Measurements from ENCODE around the gene ACOT9. TPM values are rescaled to one million over a fixed set of nuclear protein-coding genes. Genes with fewer than 3 reads are reported as not detected.
"Not testable (repeated sequence)": the region's sequence is repeated elsewhere in the genome, so short reads cannot be mapped to it uniquely, and the experiment has no call there.

The ACOT9 gene
- total RNA-seq, 4 donors from 2014 or later, result 11.1 to 29.7 (median 19.3) TPM

DNA sequence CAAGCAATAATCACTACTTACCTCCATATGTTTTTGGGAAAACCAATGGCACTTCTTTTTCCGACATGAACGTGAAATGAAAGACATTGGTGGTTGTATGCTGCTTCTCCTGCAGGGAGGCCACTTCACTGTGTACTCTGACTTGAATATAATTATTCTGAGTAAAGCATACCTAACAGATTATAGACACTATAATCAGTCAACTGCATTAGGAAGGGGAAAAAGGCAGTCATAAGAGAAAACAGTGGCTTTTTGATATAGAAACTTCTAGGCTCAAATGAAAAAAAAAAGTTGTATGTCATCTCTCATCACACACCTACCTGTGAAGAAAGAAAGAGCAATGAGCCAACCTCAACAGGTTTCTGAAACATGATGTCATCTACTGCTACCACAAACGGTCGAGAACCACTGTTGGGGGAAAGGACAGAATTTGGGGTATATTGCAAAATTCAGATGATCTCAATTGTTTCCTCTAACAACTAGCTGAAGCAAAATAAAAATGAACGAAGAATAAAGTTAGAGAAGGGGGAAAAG, 38.3 kb downstream of the ACOT9 start:
- WGBS, 2 donors, result 81 to 92% methylated on average over 5 of the region's 5 CpGs
- intact Hi-C loops (cut with DNase I; ENCODE audit: low total_unique reads), result no loop called here
- no peak overlapping the region for H3K4me3 ChIP-seq (ENCODE audit: low read depth, poor library complexity, severe bottlenecking)
- no peak for DNase-seq (ENCODE audit: low spot score in 2 of 2)
- no peak for TF ChIP-seq POLR2A (IDR thresholded peaks at IDR 0.05)
- TF ChIP-seq, protein P1, sequence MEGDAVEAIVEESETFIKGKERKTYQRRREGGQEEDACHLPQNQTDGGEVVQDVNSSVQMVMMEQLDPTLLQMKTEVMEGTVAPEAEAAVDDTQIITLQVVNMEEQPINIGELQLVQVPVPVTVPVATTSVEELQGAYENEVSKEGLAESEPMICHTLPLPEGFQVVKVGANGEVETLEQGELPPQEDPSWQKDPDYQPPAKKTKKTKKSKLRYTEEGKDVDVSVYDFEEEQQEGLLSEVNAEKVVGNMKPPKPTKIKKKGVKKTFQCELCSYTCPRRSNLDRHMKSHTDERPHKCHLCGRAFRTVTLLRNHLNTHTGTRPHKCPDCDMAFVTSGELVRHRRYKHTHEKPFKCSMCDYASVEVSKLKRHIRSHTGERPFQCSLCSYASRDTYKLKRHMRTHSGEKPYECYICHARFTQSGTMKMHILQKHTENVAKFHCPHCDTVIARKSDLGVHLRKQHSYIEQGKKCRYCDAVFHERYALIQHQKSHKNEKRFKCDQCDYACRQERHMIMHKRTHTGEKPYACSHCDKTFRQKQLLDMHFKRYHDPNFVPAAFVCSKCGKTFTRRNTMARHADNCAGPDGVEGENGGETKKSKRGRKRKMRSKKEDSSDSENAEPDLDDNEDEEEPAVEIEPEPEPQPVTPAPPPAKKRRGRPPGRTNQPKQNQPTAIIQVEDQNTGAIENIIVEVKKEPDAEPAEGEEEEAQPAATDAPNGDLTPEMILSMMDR (IDR thresholded peaks at IDR 0.05), result no peak

- TF ChIP-seq, protein P1 (IDR thresholded peaks at IDR 0.05), result no peak
- TF ChIP-seq POLR2A (IDR thresholded peaks at IDR 0.05), result no peak
- no peak overlapping the region for H3K4me3 ChIP-seq (ENCODE audit: low read depth, poor library complexity, severe bottlenecking)
- 71 to 78% methylated on average over 16 of the region's 16 CpGs for WGBS, 2 donors
- DNase-seq (ENCODE audit: low spot score in 2 of 2), result peak in 1 of 2 donors; percentile 15
- intact Hi-C loops (cut with DNase I; ENCODE audit: low total_unique reads), result no loop called here
Observed at GRCh38 chrX:23699636-23700194, 43.4 kb downstream of the ACOT9 start.

DNA sequence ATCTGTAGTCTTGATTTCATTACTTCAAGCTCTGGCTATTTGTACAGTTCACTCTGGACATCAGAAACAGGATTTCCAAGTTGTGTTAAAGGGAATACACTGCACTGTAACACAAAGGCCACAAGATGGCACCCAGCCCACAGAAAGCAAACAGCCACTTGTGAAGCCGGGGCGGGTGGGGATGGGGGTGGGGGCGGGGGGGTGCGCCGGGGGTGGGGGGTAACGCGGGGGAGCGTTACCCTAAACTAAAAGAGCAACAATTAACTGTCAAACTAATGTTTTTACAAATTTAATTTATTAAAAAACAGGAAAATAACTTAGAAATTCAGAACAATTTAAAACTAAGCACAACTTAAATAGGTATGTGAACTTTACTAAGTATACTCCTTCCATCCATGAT, 48.5 kb downstream of the ACOT9 start:
- 2 to 7% methylated on average over 5 to 8 of the region's 8 CpGs for WGBS, 2 donors
- DNase-seq (ENCODE audit: low spot score in 2 of 2), result peak; percentile 19 to 89
- intact Hi-C loops (cut with DNase I; ENCODE audit: low total_unique reads), result loop anchor here (5.0 kb wide), 1 partner anchor 208 kb away; no protein-coding TSS in a partner anchor
- H3K4me3 ChIP-seq (ENCODE audit: low read depth, poor library complexity, severe bottlenecking), result no peak overlapping the region
- TF ChIP-seq POLR2A (IDR thresholded peaks at IDR 0.05), result no peak
- TF ChIP-seq, protein P1 (IDR thresholded peaks at IDR 0.05), result no peak

DNA sequence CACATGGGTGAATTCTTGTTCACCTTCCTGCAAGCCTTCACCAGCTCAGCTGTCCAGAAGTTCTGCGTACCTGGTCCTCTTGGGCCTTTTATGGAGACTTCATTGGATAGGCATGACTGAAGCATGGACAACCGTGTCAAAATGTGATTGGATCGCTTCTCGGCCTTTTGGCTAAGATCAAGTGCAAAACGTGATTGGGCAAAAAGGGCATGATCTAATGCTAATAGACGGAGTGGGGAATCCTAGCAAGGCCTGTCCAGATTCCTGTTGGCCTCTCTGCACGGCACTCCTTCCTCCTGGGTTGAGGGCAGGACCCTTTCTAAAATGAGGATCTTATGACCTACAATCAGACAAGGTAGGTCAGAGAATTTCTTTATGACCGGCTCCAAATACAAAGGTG, 50.9 kb downstream of the ACOT9 start:
- DNase-seq (ENCODE audit: low spot score in 2 of 2), result no peak
- TF ChIP-seq POLR2A (IDR thresholded peaks at IDR 0.05), result no peak
- TF ChIP-seq, protein P1 (IDR thresholded peaks at IDR 0.05), result no peak
- WGBS, 2 donors, result 70 to 88% methylated on average over 8 of the region's 8 CpGs
- no peak overlapping the region for H3K4me3 ChIP-seq (ENCODE audit: low read depth, poor library complexity, severe bottlenecking)
- intact Hi-C loops (cut with DNase I; ENCODE audit: low total_unique reads), result loop anchor here (5.0 kb wide), 1 partner anchor 210 kb away; no protein-coding TSS in a partner anchor

GRCh38 chrX:23676486-23676885, 66.6 kb downstream of the ACOT9 start:
- H3K4me3 ChIP-seq (ENCODE audit: low read depth, poor library complexity, severe bottlenecking); intact Hi-C loops (cut with DNase I; ENCODE audit: low total_unique reads); DNase-seq (ENCODE audit: low spot score in 2 of 2): not testable (repeated sequence)
- 84 to 98% methylated on average over 3 of the region's 3 CpGs for WGBS, 2 donors

GRCh38 chrX:23673108-23673507, 70.0 kb downstream of the ACOT9 start:
- WGBS, 2 donors, result 65 to 76% methylated on average over 3 of the region's 3 CpGs
- TF ChIP-seq, protein P1 (IDR thresholded peaks at IDR 0.05), result no peak
- intact Hi-C loops (cut with DNase I; ENCODE audit: low total_unique reads), result no loop called here
- DNase-seq (ENCODE audit: low spot score in 2 of 2), result no peak
- H3K4me3 ChIP-seq (ENCODE audit: low read depth, poor library complexity, severe bottlenecking), result no peak overlapping the region

Data from lower leg skin (tissue), 4 donors.